SK-N-SH treated with all-trans-retinoic acid at 6 μM for 48 hours (cell line): ENCODE results near the gene PRR33.

Source experiments
- ARNTL ChIP-seq: fragments of 450-650 bp; formaldehyde crosslinking; IDR thresholded peaks from 2 replicates; pipeline ENCODE4 v1.5.0; 2020; ENCODE audit warnings: low read depth, mild to moderate bottlenecking, moderate library complexity, borderline replicate concordance
- ESRRG ChIP-seq: fragments of 250-450 bp; sonication (Bioruptor Pico); IDR thresholded peaks from 2 replicates; pipeline ENCODE4 v1.6.1; 2021; ENCODE audit warnings: mild to moderate bottlenecking
- GLIS3 ChIP-seq: fragments of 250-450 bp; sonication (Bioruptor Pico); IDR thresholded peaks from 2 replicates; pipeline ENCODE4 v1.5.0; 2020; ENCODE audit warnings: mild to moderate bottlenecking, moderate library complexity
- PPARA ChIP-seq: fragments of 250-450 bp; sonication (Bioruptor Pico); IDR thresholded peaks from 2 replicates; pipeline ENCODE4 v1.5.0; 2020; ENCODE audit warnings: mild to moderate bottlenecking, borderline replicate concordance
- RARB ChIP-seq: fragments of 250-450 bp; sonication (Bioruptor Pico); IDR thresholded peaks from 2 replicates; pipeline ENCODE4 v1.8.0; 2021; ENCODE audit warnings: mild to moderate bottlenecking, moderate library complexity
- TCF4 ChIP-seq: fragments of 250-450 bp; sonication (Bioruptor Pico); IDR thresholded peaks from 2 replicates; pipeline ENCODE4 v1.8.0; 2021; ENCODE audit warnings: mild to moderate bottlenecking, moderate library complexity, borderline replicate concordance
- ZFP30 ChIP-seq: fragments of 450-650 bp; formaldehyde crosslinking; IDR thresholded peaks from 2 replicates; pipeline ENCODE4 v1.5.0; 2022; ENCODE audit warnings: mild to moderate bottlenecking, moderate library complexity
- ZNF8 ChIP-seq: fragments of 450-650 bp; formaldehyde crosslinking; IDR thresholded peaks from 2 replicates; pipeline ENCODE4 v1.5.0; 2020; ENCODE audit warnings: mild to moderate bottlenecking, moderate library complexity
- TF ChIP-seq, protein P1 (sequence below): fragments of 250-450 bp; sonication (Bioruptor Pico); IDR thresholded peaks from 2 replicates; pipeline ENCODE4 v1.5.1; 2020; ENCODE audit warnings: low read depth, mild to moderate bottlenecking, moderate library complexity
- TF ChIP-seq, protein P2 (sequence below): fragments of 250-450 bp; sonication (Bioruptor Pico); IDR thresholded peaks from 2 replicates; pipeline ENCODE4 v1.8.0; 2020; ENCODE audit warnings: mild to moderate bottlenecking, moderate library complexity, borderline replicate concordance
- TF ChIP-seq, protein P3 (sequence below): fragments of 250-450 bp; sonication (Bioruptor Pico); IDR thresholded peaks from 2 replicates; pipeline ENCODE4 v1.5.1; 2021; ENCODE audit warnings: mild to moderate bottlenecking, moderate library complexity

DNA sequence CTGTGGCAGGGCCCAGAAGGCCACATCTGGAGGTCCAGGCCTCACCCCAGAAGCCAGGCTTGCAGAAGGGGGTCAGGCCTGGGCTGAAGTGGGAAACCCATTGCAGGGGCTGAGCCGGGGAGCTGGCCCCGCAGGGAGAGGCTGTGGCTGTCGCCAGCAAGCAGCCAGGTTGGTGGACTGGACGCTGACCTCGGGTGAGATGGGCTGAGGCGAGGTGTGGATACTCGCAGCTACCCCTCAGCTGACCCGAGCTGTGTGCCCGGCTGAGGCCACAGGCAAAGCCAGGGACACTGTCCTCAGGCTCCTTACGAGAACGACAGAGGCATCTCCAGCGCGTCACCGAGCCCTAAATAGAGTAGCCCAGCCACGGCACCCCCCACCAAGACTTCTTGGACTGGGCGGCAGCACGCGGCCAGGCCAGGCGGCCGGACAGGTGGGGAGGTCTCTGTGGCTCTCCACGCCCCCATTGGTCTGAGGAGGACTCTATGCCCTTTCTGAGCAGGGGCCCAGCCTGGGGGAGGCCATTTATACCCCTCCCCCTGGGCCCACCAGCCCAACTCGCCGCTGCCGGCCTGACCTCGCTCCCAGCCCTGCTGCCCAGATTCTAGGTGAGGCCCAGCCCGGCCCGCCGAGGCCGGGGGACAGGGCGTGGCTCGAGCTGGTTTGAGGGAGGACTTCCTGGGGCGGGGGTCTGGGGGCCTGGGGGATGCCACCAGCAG, 53.1 kb downstream of the PRR33 start, which contains the start of gene TNNI2:
- TF ChIP-seq ZFP30 (no peak), ESRRG (CRISPR knock-in tag) (no peak), ZNF8 (CRISPR knock-in tag) (no peak), PPARA (CRISPR knock-in tag) (no peak), TCF4 (CRISPR knock-in tag) (no peak), RARB (CRISPR knock-in tag) (no peak), ARNTL (CRISPR knock-in tag) (no peak), GLIS3 (CRISPR knock-in tag) (no peak)
- TF ChIP-seq, protein P1, sequence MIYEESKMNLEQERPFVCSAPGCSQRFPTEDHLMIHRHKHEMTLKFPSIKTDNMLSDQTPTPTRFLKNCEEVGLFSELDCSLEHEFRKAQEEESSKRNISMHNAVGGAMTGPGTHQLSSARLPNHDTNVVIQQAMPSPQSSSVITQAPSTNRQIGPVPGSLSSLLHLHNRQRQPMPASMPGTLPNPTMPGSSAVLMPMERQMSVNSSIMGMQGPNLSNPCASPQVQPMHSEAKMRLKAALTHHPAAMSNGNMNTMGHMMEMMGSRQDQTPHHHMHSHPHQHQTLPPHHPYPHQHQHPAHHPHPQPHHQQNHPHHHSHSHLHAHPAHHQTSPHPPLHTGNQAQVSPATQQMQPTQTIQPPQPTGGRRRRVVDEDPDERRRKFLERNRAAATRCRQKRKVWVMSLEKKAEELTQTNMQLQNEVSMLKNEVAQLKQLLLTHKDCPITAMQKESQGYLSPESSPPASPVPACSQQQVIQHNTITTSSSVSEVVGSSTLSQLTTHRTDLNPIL (CRISPR knock-in tag), result no peak
- TF ChIP-seq, protein P2, sequence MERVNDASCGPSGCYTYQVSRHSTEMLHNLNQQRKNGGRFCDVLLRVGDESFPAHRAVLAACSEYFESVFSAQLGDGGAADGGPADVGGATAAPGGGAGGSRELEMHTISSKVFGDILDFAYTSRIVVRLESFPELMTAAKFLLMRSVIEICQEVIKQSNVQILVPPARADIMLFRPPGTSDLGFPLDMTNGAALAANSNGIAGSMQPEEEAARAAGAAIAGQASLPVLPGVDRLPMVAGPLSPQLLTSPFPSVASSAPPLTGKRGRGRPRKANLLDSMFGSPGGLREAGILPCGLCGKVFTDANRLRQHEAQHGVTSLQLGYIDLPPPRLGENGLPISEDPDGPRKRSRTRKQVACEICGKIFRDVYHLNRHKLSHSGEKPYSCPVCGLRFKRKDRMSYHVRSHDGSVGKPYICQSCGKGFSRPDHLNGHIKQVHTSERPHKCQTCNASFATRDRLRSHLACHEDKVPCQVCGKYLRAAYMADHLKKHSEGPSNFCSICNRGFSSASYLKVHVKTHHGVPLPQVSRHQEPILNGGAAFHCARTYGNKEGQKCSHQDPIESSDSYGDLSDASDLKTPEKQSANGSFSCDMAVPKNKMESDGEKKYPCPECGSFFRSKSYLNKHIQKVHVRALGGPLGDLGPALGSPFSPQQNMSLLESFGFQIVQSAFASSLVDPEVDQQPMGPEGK (CRISPR knock-in tag), result no peak
- TF ChIP-seq, protein P3, sequence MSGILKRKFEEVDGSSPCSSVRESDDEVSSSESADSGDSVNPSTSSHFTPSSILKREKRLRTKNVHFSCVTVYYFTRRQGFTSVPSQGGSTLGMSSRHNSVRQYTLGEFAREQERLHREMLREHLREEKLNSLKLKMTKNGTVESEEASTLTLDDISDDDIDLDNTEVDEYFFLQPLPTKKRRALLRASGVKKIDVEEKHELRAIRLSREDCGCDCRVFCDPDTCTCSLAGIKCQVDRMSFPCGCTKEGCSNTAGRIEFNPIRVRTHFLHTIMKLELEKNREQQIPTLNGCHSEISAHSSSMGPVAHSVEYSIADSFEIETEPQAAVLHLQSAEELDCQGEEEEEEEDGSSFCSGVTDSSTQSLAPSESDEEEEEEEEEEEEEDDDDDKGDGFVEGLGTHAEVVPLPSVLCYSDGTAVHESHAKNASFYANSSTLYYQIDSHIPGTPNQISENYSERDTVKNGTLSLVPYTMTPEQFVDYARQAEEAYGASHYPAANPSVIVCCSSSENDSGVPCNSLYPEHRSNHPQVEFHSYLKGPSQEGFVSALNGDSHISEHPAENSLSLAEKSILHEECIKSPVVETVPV (CRISPR knock-in tag), result no peak
